Thyroid gland (tissue), 4 donors: ENCODE data around the gene MNAT1.

Experiments used
- CTCF ChIP-seq, 6 experiments: fragments of 200-600 bp in 3 of 6; fragments of 450-650 bp in 3 of 6; sonication (generic) in 3 of 6; IDR thresholded peaks; one replicate each; pipeline ENCODE4 v1.5.1; 2016 to 2019; ENCODE audit warnings: antibody characterized with exemption in 6 of 6, mild to moderate bottlenecking in 2 of 6, inconsistent platforms in 1 of 6, moderate library complexity in 1 of 6
- POLR2A ChIP-seq, 2 donors: fragments of 450-650 bp; IDR thresholded peaks; one replicate each; pipeline ENCODE4 v1.6.1; 2017; ENCODE audit warnings: antibody characterized with exemption in 2 of 2, mild to moderate bottlenecking in 2 of 2, moderate library complexity in 1 of 2

GRCh38 chr14:60777856-60778578 is 43.5 kb downstream of the MNAT1 start:
- no peak for TF ChIP-seq CTCF (IDR thresholded peaks at IDR 0.05)
- no peak for TF ChIP-seq POLR2A (IDR thresholded peaks at IDR 0.05)
